ENCODE results near the gene SCN2A. TPM values are rescaled to one million over a fixed set of nuclear protein-coding genes. Genes with fewer than 3 reads are reported as not detected.

The SCN2A gene
- total RNA-seq, 1 experiment from 2014 or later, result 0.24 TPM

DNA sequence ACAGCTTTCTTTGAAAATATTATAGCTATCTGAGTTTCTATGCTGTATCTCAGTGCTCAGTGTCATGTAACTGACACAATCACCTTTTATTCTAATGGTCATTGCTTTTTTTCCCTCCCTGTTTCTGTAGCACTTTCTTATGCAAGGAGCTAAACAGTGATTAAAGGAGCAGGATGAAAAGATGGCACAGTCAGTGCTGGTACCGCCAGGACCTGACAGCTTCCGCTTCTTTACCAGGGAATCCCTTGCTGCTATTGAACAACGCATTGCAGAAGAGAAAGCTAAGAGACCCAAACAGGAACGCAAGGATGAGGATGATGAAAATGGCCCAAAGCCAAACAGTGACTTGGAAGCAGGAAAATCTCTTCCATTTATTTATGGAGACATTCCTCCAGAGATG lies 56.4 kb downstream of the SCN2A start:
- no peaks in the 10 kb centered on the region for H3K79me2 ChIP-seq (ENCODE audit: insufficient read depth, low read length)
- no peak overlapping the region for H3K23ac ChIP-seq (ENCODE audit: insufficient read length, low read depth, low read length)
- no peaks in the 10 kb centered on the region for H3K27me3 ChIP-seq (ENCODE audit: insufficient read depth, low read length)
- no peak overlapping the region for H3T11ph ChIP-seq (ENCODE audit: low read length)
- H4K5ac ChIP-seq (ENCODE audit: insufficient read length, low read depth, low read length), result no peak overlapping the region
- no peaks in the 10 kb centered on the region for H3K4me1 ChIP-seq (ENCODE audit: insufficient read depth, low read length)
- H4K91ac ChIP-seq (ENCODE audit: insufficient read length, low read depth, low read length), result no peak overlapping the region
- no peak overlapping the region for H2AK5ac ChIP-seq (ENCODE audit: insufficient read length, low read length)
- Mint-ChIP-seq H3K36me3 (ENCODE audit: insufficient read depth in 1 of 3, low read depth in 3 of 3) (no peaks in the 10 kb centered on the region), H3K4me3 (no peak overlapping the region), H3K27ac (no peak overlapping the region), H3K9me3 (no peaks in the 10 kb centered on the region; a peak in 1 of 5 replicates), H3K27me3 (ENCODE audit: low read depth) (no peaks in the 10 kb centered on the region), H3K4me1 (peaks cover 5 to 8% of the 10 kb centered on the region in 2 experiments)
- no peak overlapping the region for H3K4ac ChIP-seq (ENCODE audit: low read depth, low read length)
- H2BK12ac ChIP-seq (ENCODE audit: insufficient read length, low read depth, low read length), result no peak overlapping the region
- H3K27ac ChIP-seq (ENCODE audit: insufficient read length, low read depth, low read length), result no peak overlapping the region
- TF ChIP-seq, protein P1, sequence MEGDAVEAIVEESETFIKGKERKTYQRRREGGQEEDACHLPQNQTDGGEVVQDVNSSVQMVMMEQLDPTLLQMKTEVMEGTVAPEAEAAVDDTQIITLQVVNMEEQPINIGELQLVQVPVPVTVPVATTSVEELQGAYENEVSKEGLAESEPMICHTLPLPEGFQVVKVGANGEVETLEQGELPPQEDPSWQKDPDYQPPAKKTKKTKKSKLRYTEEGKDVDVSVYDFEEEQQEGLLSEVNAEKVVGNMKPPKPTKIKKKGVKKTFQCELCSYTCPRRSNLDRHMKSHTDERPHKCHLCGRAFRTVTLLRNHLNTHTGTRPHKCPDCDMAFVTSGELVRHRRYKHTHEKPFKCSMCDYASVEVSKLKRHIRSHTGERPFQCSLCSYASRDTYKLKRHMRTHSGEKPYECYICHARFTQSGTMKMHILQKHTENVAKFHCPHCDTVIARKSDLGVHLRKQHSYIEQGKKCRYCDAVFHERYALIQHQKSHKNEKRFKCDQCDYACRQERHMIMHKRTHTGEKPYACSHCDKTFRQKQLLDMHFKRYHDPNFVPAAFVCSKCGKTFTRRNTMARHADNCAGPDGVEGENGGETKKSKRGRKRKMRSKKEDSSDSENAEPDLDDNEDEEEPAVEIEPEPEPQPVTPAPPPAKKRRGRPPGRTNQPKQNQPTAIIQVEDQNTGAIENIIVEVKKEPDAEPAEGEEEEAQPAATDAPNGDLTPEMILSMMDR (conservative IDR thresholded peaks at IDR 0.05), result no peak
- no peak overlapping the region for H3K4me2 ChIP-seq (ENCODE audit: insufficient read depth, insufficient read length, low read length)
- H3K9ac ChIP-seq (ENCODE audit: extremely low read depth, insufficient read length, low read length), result no peak overlapping the region
- H4K8ac ChIP-seq (replicated peaks; ENCODE audit: insufficient read length, low read depth, low read length), result no peak overlapping the region
- H4K20me1 ChIP-seq (ENCODE audit: control insufficient read depth, insufficient read depth, insufficient read length), result no peaks in the 10 kb centered on the region
- no peaks in the 10 kb centered on the region for H3K79me1 ChIP-seq (ENCODE audit: insufficient read depth, low read depth, low read length, poor library complexity, severe bottlenecking)
- no peak overlapping the region for H2BK20ac ChIP-seq (ENCODE audit: low read depth, low read length, poor library complexity, severe bottlenecking)
- H3K23me2 ChIP-seq (ENCODE audit: insufficient read length, low read depth, low read length, poor library complexity, severe bottlenecking), result no peaks in the 10 kb centered on the region
- H3K56ac ChIP-seq (ENCODE audit: insufficient read length, low read depth, low read length), result no peak overlapping the region
- H3K14ac ChIP-seq (ENCODE audit: insufficient read depth, low read length), result no peak overlapping the region
- no peak overlapping the region for H2BK120ac ChIP-seq (ENCODE audit: low read depth, low read length, poor library complexity, severe bottlenecking)
- H2BK15ac ChIP-seq (ENCODE audit: low read depth, low read length), result no peak overlapping the region
- no peak for DNase-seq
- H2BK5ac ChIP-seq (ENCODE audit: insufficient read length, low read length), result no peak overlapping the region
- H3K18ac ChIP-seq (ENCODE audit: insufficient read length, low read depth, low read length), result no peak overlapping the region
- H2AFZ ChIP-seq (ENCODE audit: low read length), result no peak overlapping the region
- no peaks in the 10 kb centered on the region for H3K9me3 ChIP-seq (ENCODE audit: control insufficient read depth, low read depth, low read length)
- no CpG with 5 or more reads among the region's 4 CpGs for WGBS (ENCODE audit: extremely low coverage, insufficient read length, low lambda C conversion rate)

Data from H9 (cell line).